Esophagus squamous epithelium (tissue), 4 donors: ENCODE measurements around the gene DDX39B.

ENCODE experiments used
- POLR2A ChIP-seq, 4 donors: fragments of 450-650 bp; IDR thresholded peaks; one replicate each; pipeline ENCODE4 v1.6.1; 2017; ENCODE audit warnings: antibody characterized with exemption in 4 of 4, mild to moderate bottlenecking in 4 of 4, moderate library complexity in 3 of 4
- TF ChIP-seq, protein P1 (sequence below), 6 experiments: fragments of 450-650 bp in 4 of 6; fragments of 200-600 bp in 2 of 6; sonication (generic) in 2 of 6; IDR thresholded peaks; one replicate each; pipeline ENCODE4 v1.5.1; 2016 to 2019; ENCODE audit warnings: antibody characterized with exemption in 6 of 6, mild to moderate bottlenecking in 4 of 6, moderate library complexity in 4 of 6

GRCh38 chr6:31510007-31510406 is 31.8 kb downstream of the DDX39B start:
- no peak for TF ChIP-seq POLR2A (IDR thresholded peaks at IDR 0.05)
- TF ChIP-seq, protein P1, sequence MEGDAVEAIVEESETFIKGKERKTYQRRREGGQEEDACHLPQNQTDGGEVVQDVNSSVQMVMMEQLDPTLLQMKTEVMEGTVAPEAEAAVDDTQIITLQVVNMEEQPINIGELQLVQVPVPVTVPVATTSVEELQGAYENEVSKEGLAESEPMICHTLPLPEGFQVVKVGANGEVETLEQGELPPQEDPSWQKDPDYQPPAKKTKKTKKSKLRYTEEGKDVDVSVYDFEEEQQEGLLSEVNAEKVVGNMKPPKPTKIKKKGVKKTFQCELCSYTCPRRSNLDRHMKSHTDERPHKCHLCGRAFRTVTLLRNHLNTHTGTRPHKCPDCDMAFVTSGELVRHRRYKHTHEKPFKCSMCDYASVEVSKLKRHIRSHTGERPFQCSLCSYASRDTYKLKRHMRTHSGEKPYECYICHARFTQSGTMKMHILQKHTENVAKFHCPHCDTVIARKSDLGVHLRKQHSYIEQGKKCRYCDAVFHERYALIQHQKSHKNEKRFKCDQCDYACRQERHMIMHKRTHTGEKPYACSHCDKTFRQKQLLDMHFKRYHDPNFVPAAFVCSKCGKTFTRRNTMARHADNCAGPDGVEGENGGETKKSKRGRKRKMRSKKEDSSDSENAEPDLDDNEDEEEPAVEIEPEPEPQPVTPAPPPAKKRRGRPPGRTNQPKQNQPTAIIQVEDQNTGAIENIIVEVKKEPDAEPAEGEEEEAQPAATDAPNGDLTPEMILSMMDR (IDR thresholded peaks at IDR 0.05) = no peak
